ENCODE data around the gene PKMYT1.

GRCh38 chr16:2991566-2992261 lies 11.5 kb upstream of the PKMYT1 start:
- TF ChIP-seq CTCF (conservative IDR thresholded peaks at IDR 0.05 in 1 of 2, IDR thresholded peaks at IDR 0.05 in 1 of 2; ENCODE audit: low read depth in 1 of 2, low read length in 2 of 2) = no peak
- TF ChIP-seq EZH2 (IDR thresholded peaks at IDR 0.05; ENCODE audit: low read length, missing control alignments) = no peak
